NB4 (cell line): Measurements from ENCODE around the gene ATP2B3.

Experiments used
- DNase-seq: peaks from one replicate; pipeline ENCODE4 v3.0.0; 2010; ENCODE audit warnings: low read depth
- H3K4me3 ChIP-seq: one replicate; pipeline ENCODE4 v1.5.1; 2011; ENCODE audit warnings: mild to moderate bottlenecking, low read depth, low read length, moderate library complexity
- MYC ChIP-seq: IDR thresholded peaks from 2 replicates; pipeline ENCODE4 v1.6.1; 2011; ENCODE audit warnings: low read depth, low read length
- POLR2A ChIP-seq: IDR thresholded peaks from 2 replicates; pipeline ENCODE4 v1.6.1; 2011; ENCODE audit warnings: mild to moderate bottlenecking; ENCODE audit not compliant: insufficient read length; ENCODE audit errors: extremely low read depth
- TF ChIP-seq, protein P1 (sequence below): IDR thresholded peaks from one replicate; pipeline ENCODE4 v1.5.1; 2012; ENCODE audit warnings: low read depth, low read length
- TF ChIP-seq, protein P2 (sequence below): IDR thresholded peaks from 2 replicates; pipeline ENCODE4 v1.6.1; 2011; ENCODE audit warnings: low read depth, low read length

ATP2B3 gene

DNA sequence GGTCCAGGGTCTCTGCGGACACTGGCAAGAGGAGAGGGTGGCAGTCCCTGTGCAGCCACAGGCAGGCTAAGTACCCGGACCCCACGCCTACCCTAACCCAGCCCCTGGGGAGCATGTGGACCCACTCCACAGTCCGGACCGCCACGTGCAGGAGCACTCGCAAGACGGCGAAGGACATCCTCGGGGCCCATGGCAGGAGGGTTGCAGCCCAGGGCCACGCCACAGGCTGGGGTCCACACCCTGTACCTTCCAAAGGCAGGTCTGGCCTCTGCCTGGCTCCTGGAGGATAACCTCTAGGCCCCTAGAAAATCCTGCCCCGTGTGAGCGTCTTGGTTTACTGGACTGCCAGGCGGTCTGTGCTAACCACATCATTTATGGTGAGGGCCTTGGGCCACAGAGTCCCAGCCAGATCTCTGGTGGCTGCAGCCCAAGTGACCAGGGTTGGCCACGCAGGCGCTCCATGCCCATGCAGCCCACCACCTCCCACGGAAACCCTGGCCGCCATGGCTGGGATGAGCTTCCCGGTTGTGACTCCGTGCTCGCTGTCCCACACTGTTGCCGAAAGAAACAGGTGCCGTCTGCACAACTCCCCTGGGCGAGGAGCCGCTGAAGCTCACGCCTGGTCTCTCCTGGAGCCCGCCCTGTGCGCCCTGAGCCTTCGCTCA is 71.5 kb downstream of the ATP2B3 start:
- no peak for DNase-seq
- TF ChIP-seq, protein P1, sequence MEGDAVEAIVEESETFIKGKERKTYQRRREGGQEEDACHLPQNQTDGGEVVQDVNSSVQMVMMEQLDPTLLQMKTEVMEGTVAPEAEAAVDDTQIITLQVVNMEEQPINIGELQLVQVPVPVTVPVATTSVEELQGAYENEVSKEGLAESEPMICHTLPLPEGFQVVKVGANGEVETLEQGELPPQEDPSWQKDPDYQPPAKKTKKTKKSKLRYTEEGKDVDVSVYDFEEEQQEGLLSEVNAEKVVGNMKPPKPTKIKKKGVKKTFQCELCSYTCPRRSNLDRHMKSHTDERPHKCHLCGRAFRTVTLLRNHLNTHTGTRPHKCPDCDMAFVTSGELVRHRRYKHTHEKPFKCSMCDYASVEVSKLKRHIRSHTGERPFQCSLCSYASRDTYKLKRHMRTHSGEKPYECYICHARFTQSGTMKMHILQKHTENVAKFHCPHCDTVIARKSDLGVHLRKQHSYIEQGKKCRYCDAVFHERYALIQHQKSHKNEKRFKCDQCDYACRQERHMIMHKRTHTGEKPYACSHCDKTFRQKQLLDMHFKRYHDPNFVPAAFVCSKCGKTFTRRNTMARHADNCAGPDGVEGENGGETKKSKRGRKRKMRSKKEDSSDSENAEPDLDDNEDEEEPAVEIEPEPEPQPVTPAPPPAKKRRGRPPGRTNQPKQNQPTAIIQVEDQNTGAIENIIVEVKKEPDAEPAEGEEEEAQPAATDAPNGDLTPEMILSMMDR, result no peak
- TF ChIP-seq MYC (no peak), POLR2A (no peak)
- TF ChIP-seq, protein P2, sequence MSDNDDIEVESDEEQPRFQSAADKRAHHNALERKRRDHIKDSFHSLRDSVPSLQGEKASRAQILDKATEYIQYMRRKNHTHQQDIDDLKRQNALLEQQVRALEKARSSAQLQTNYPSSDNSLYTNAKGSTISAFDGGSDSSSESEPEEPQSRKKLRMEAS, result no peak
- H3K4me3 ChIP-seq, result no peak overlapping the region

DNA sequence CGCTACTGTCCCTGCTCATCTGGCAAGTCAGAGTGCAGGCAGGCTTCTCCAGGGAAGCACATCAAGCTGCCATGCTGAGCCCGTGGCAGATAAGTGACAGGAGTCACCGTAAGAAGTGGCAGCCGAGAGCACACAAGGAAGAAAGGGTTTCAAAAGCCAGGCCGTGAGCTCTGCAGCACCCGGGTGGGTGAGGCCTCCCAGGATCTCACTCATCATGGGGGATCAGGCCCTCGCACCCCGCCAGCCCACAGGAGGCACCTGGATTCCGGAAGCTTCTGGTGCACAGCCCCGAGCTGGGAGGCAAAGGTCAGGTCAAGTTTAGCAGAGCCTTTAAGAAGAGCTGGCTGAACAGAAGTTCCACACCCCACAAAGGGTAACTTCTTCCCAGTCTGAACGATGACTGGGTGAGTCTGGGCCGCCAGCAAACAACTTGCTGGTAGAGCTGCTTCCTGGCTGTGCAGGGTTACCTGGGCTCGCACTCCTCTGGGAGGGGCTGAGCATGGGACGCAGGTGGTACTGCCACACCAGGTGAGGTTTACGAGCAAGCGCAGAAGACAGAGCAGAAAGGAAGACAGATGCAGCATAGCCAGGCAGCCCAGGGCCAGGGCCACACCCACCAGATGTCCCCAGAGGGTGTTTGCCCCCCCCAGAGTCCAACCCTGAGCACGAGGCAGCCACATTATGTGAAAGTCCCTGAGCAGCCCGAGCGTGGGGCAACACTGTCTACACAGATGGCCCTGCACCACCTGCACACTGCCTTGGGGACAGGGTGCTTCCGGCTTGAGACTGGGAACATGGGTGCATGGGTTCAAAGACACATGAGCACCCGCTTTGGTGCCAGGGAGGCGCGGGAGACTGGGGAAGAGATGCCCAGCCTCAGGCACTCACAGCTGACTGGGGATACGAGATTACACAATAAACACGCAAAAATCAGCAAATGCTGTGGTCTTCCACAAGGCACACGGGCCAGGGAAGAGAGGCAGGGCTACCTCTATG is 73.8 kb downstream of the ATP2B3 start:
- H3K4me3 ChIP-seq, result no peak overlapping the region
- DNase-seq, result no peak
- no peak for TF ChIP-seq POLR2A
- TF ChIP-seq, protein P1, result no peak
- TF ChIP-seq, protein P2, result no peak
- TF ChIP-seq MYC, result no peak

DNA sequence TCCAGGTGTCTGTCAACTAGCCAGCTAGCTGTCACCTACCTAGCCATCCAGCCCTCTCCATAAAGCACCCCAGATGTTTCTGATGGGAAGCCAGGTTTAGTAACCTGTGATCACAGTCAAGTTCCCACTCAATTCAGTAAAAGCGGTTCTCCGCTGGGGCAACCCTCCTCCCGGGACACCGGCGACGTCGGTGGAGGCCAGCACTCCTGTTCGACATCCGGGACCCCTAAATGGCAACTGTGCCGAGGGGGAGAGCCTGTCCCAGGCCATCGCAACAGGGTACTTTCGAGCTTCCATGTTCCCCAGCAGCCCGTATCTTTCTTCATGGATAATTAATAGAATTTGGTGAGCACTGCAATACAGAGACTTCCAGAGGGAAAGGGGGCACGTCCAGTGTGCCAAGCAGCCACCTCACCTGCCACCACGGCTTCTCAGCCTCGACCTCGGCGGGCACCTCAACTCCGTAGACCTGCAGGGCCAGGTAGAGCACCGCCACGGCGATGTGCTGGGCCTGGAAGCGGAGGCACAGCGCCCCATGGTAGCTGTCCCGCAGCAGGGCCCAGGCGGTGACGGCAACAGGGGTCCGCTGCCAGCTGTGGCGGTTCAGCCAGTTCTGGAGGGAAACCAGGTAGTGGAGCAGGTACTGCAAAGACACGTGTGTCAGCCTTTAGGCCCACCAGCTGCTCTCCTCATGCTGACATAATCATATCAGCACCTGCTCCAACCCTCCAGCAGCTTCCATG is 74.8 kb downstream of the ATP2B3 start:
- no peak overlapping the region for H3K4me3 ChIP-seq
- no peak for DNase-seq
- TF ChIP-seq MYC (no peak), POLR2A (no peak)
- TF ChIP-seq, protein P1, result no peak
- TF ChIP-seq, protein P2, result no peak

DNA sequence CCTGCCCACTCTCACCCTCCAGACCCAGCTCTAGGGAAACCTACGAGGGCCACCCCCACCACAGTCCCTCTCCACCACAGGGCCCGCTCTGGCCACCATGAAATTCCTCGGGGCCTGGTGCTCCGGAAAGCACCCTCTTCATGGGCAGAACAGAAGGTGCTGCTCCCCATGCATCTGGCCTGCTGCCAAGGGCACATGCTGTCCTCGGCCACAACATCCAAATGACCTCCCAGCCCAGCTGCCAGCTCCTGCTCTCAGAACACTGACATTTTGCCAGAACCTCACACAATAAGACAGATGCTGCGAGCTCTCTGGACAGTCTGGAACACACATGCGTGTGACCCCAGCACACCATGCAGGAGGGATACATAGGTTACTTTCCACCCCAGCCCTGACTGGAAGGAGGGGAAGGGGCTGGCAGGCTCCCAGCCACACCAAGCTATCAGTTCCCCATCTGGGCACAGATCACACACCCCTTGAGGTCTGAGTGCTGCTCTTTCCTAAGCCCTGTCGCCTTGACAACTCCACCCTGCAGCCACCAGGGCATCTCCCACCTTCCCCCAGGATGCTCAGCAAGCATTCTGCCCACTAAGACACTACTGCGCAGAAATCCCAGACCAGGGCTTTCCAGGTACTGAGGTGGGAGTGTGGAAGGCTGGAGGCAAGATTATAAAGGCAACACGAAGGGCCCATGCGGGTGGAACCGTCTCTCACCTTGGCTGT is 75.7 kb downstream of the ATP2B3 start:
- no peak for DNase-seq
- no peak for TF ChIP-seq MYC
- TF ChIP-seq, protein P2, result no peak
- TF ChIP-seq, protein P1, result no peak
- no peak for TF ChIP-seq POLR2A
- no peak overlapping the region for H3K4me3 ChIP-seq
